IMR-90 (cell line): Measurements from ENCODE around the gene DIAPH2. TPM values are rescaled to one million over a fixed set of nuclear protein-coding genes. Genes with fewer than 3 reads are reported as not detected.

Source experiments
- ATAC-seq: fragments of 200-7000 bp; cut with Tn5 transposase; 2 replicates; pipeline ENCODE4 v1.9.1; 2020; ENCODE audit warnings: low read depth, mild to moderate bottlenecking, moderate library complexity
- BruUV-seq: library from RNA; stranded (reverse); fragments of 400-500 nt; replicated peaks from 2 replicates; lab custom pipeline; 2021; lab: Mats Ljungman, UMichigan
- CTCF ChIA-PET: fragments of 300-600 bp; formaldehyde crosslinking; extraction: SDS; loops from one replicate; lab custom pipeline; 2021; ENCODE audit warnings: antibody characterized with exemption; lab: Yijun Ruan, JAX
- POLR2A ChIA-PET: fragments of 300-600 bp; sonication (Branson Sonifier 250); formaldehyde crosslinking; loops from one replicate; lab custom pipeline; 2022; ENCODE audit warnings: antibody characterized with exemption; ENCODE audit not compliant: unreplicated experiment; lab: Charles Lee
- DNase-seq: peaks from one replicate; pipeline ENCODE4 v3.0.0; 2013
- H2AFZ ChIP-seq: replicated peaks from 2 replicates; pipeline ENCODE3; 2013; ENCODE audit warnings: low read length, mild to moderate bottlenecking; ENCODE audit not compliant: poor library complexity
- H2AK5ac ChIP-seq: 2 replicates; pipeline ENCODE4 v1.6.1; 2013; ENCODE audit warnings: low read depth, low read length, inconsistent platforms
- H2AK9ac ChIP-seq: replicated peaks from 2 replicates; pipeline ENCODE3; 2013; ENCODE audit warnings: mild to moderate bottlenecking, low read depth, low read length, moderate library complexity; ENCODE audit not compliant: poor library complexity
- H2BK120ac ChIP-seq: 2 replicates; pipeline ENCODE4 v1.6.1; 2013; ENCODE audit warnings: low read depth, low read length, inconsistent platforms
- H2BK15ac ChIP-seq: 3 replicates; pipeline ENCODE4 v1.6.1; 2013; ENCODE audit warnings: low read depth, low read length, inconsistent platforms
- H2BK20ac ChIP-seq: 2 replicates; pipeline ENCODE4 v1.6.1; 2013; ENCODE audit warnings: low read depth, mild to moderate bottlenecking, inconsistent platforms, low read length, moderate library complexity
- H2BK5ac ChIP-seq: 2 replicates; pipeline ENCODE4 v1.6.1; 2013; ENCODE audit warnings: mild to moderate bottlenecking, low read depth, low read length, inconsistent platforms; ENCODE audit not compliant: poor library complexity, severe bottlenecking
- H3K14ac ChIP-seq: replicated peaks from 2 replicates; pipeline ENCODE4 v1.6.1; 2013; ENCODE audit warnings: low read depth, low read length, inconsistent platforms
- H3K18ac ChIP-seq: 2 replicates; pipeline ENCODE4 v1.6.1; 2013; ENCODE audit warnings: low read depth, low read length, control low read depth
- H3K23ac ChIP-seq: 2 replicates; pipeline ENCODE4 v1.6.1; 2013; ENCODE audit warnings: low read depth, low read length, inconsistent platforms
- H3K27ac ChIP-seq: 2 replicates; pipeline ENCODE4 v1.5.1; 2013; ENCODE audit warnings: mild to moderate bottlenecking, control low read depth, low read length; ENCODE audit not compliant: insufficient read depth
- H3K27me3 ChIP-seq: 2 replicates; pipeline ENCODE4 v1.6.1; 2013; ENCODE audit warnings: low read length; ENCODE audit not compliant: control insufficient read depth, insufficient read depth
- H3K36me3 ChIP-seq: 2 replicates; pipeline ENCODE4 v1.6.1; 2013; ENCODE audit warnings: low read length, mixed read lengths; ENCODE audit not compliant: control insufficient read depth, insufficient read depth
- H3K4ac ChIP-seq: 2 replicates; pipeline ENCODE4 v1.6.1; 2013; ENCODE audit warnings: low read depth, low read length, inconsistent platforms
- H3K4me1 ChIP-seq: 2 replicates; pipeline ENCODE4 v1.6.1; 2013; ENCODE audit warnings: low read length, mixed read lengths; ENCODE audit not compliant: control insufficient read depth, insufficient read depth
- H3K4me2 ChIP-seq: 2 replicates; pipeline ENCODE4 v1.6.1; 2013; ENCODE audit warnings: low read depth, mild to moderate bottlenecking, control low read depth, low read length, moderate library complexity
- H3K4me3 ChIP-seq: 2 replicates; pipeline ENCODE4 v1.5.1; 2013; ENCODE audit warnings: low read depth, mild to moderate bottlenecking, control low read depth, low read length, moderate library complexity; ENCODE audit not compliant: insufficient read depth
- H3K56ac ChIP-seq: 2 replicates; pipeline ENCODE4 v1.6.1; 2013; ENCODE audit warnings: low read length, inconsistent platforms; ENCODE audit not compliant: insufficient read depth; ENCODE audit errors: extremely low read depth
- H3K79me1 ChIP-seq, 2 experiments: 2 replicates each; pipeline ENCODE4 v1.6.1; 2013; ENCODE audit warnings: low read length in 2 of 2, inconsistent platforms in 1 of 2, low read depth in 1 of 2
- H3K9ac ChIP-seq: 2 replicates; pipeline ENCODE4 v1.6.1; 2013; ENCODE audit warnings: low read depth, low read length, control low read depth
- H3K9me1 ChIP-seq: 2 replicates; pipeline ENCODE4 v1.6.1; 2013; ENCODE audit warnings: low read length, inconsistent platforms; ENCODE audit not compliant: insufficient read depth
- H3K9me3 ChIP-seq: 2 replicates; pipeline ENCODE4 v1.6.1; 2013; ENCODE audit warnings: low read length; ENCODE audit not compliant: control insufficient read depth, insufficient read depth
- H4K20me1 ChIP-seq: 2 replicates; pipeline ENCODE4 v1.6.1; 2013; ENCODE audit warnings: low read length, inconsistent platforms; ENCODE audit not compliant: insufficient read depth
- H4K5ac ChIP-seq: 2 replicates; pipeline ENCODE4 v1.6.1; 2013; ENCODE audit warnings: mild to moderate bottlenecking, low read depth, low read length, control low read depth
- H4K8ac ChIP-seq, 2 experiments: 2 replicates each; pipeline ENCODE4 v1.6.1; 2013; ENCODE audit warnings: low read depth in 2 of 2, low read length in 2 of 2, control low read depth in 1 of 2, inconsistent platforms in 1 of 2
- H4K91ac ChIP-seq: 2 replicates; pipeline ENCODE4 v1.6.1; 2013; ENCODE audit warnings: low read depth, low read length, inconsistent platforms; ENCODE audit not compliant: insufficient read depth
- BHLHE40 ChIP-seq: fragments of 150-350 bp; IDR thresholded peaks from 2 replicates; pipeline ENCODE4 v1.6.1; 2016; ENCODE audit warnings: mild to moderate bottlenecking, low read depth, low read length
- CEBPB ChIP-seq: IDR thresholded peaks from 2 replicates; pipeline ENCODE4 v1.6.1; 2012; ENCODE audit warnings: low read depth, low read length, improper control_type of control experiment
- CHD1 ChIP-seq: IDR thresholded peaks from 2 replicates; pipeline ENCODE4 v1.6.1; 2012; ENCODE audit warnings: low read depth, low read length, improper control_type of control experiment
- CTCF ChIP-seq: conservative IDR thresholded peaks from 2 replicates; pipeline ENCODE4 v1.5.1; 2012; ENCODE audit warnings: mild to moderate bottlenecking, low read depth, low read length, improper control_type of control experiment
- FOS ChIP-seq: fragments of 150-350 bp; IDR thresholded peaks from 2 replicates; pipeline ENCODE4 v1.6.1; 2016; ENCODE audit warnings: low read depth, low read length
- MAFK ChIP-seq: IDR thresholded peaks from 2 replicates; pipeline ENCODE4 v1.6.1; 2012; ENCODE audit warnings: low read depth, low read length, improper control_type of control experiment
- MAZ ChIP-seq: IDR thresholded peaks from 2 replicates; pipeline ENCODE4 v1.6.1; 2012; ENCODE audit warnings: low read depth, mild to moderate bottlenecking, low read length, improper control_type of control experiment, moderate library complexity, borderline replicate concordance
- MXI1 ChIP-seq: IDR thresholded peaks from 2 replicates; pipeline ENCODE4 v1.6.1; 2012; ENCODE audit warnings: low read depth, mild to moderate bottlenecking, low read length, moderate library complexity, borderline replicate concordance
- NFE2L2 ChIP-seq: fragments of 150-350 bp; IDR thresholded peaks from 2 replicates; pipeline ENCODE4 v1.6.1; 2016; ENCODE audit warnings: low read depth, mild to moderate bottlenecking, low read length
- POLR2A ChIP-seq: IDR thresholded peaks from 2 replicates; pipeline ENCODE4 v1.6.1; 2012; ENCODE audit warnings: mild to moderate bottlenecking, low read depth, low read length
- RAD21 ChIP-seq: IDR thresholded peaks from 2 replicates; pipeline ENCODE4 v1.6.1; 2012; ENCODE audit warnings: low read length, improper control_type of control experiment
- RCOR1 ChIP-seq: IDR thresholded peaks from 2 replicates; pipeline ENCODE4 v1.6.1; 2012; ENCODE audit warnings: mild to moderate bottlenecking, low read length, improper control_type of control experiment; ENCODE audit not compliant: insufficient replicate concordance
- RFX5 ChIP-seq: IDR thresholded peaks from 2 replicates; pipeline ENCODE4 v1.8.0; 2012; ENCODE audit warnings: low read depth, mild to moderate bottlenecking, low read length, moderate library complexity
- SMC3 ChIP-seq: fragments of 150-350 bp; IDR thresholded peaks from 2 replicates; pipeline ENCODE4 v1.6.1; 2016; ENCODE audit warnings: low read depth, mild to moderate bottlenecking, antibody characterized with exemption, low read length, moderate library complexity
- USF2 ChIP-seq: fragments of 150-350 bp; IDR thresholded peaks from 2 replicates; pipeline ENCODE4 v1.6.1; 2017; ENCODE audit warnings: mild to moderate bottlenecking, antibody characterized with exemption, low read length, low read depth
- WGBS, 2 experiments: methylation state at CpG; one replicate each; pipeline versions ENCODE4 v1.1.5 to v1.1.7; 2013; ENCODE audit warnings: missing lambda C conversion rate in 2 of 2; ENCODE audit not compliant: insufficient read length in 1 of 2; ENCODE audit errors: extremely low coverage in 2 of 2; 5-methylcytosine and 5-hydroxymethylcytosine counted together
- dilution Hi-C: fragments of 300-500 bp; cut with HindIII; formaldehyde crosslinking; loops from one replicate; pipeline ENCODE4 v1.14.3; 2018; ENCODE audit warnings: low sequenced_read_pairs; ENCODE audit not compliant: unreplicated experiment
- in situ Hi-C: fragments of 300-500 bp; cut with MboI; formaldehyde crosslinking; loops from 3 replicates; pipeline ENCODE4 v1.14.3; 2019; ENCODE audit warnings: low sequenced_read_pairs, inconsistent platforms, mixed read lengths
- intact Hi-C: fragments of 100-400 bp; cut with micrococcal nuclease; formaldehyde crosslinking; loops from 2 replicates; pipeline ENCODE4 v1.10.0; 2022
- polyA plus RNA-seq, 3 experiments: library from polyadenylated mRNA; depleted of rRNA; stranded (reverse); fragments of >200 nt; gene quantifications; 2 replicates each; pipeline ENCODE4 v1.2.3, GENCODE V29; 2012; ENCODE audit warnings: low replicate concordance in 1 of 3
- total RNA-seq: library from RNA; depleted of rRNA; stranded (reverse); fragments of >200 nt; gene quantifications from 2 replicates; pipeline ENCODE4 v1.2.3, GENCODE V29; 2012
- TF ChIP-seq, protein P1 (sequence below): fragments of 150-350 bp; IDR thresholded peaks from 2 replicates; pipeline ENCODE4 v1.6.1; 2016; ENCODE audit warnings: low read depth, mild to moderate bottlenecking, low read length, moderate library complexity, borderline replicate concordance

The DIAPH2 gene
- total and polyA plus RNA-seq, 2 of the 4 experiments (the other 2 are of a cell fraction) = 3.6 to 19.9 TPM

DNA sequence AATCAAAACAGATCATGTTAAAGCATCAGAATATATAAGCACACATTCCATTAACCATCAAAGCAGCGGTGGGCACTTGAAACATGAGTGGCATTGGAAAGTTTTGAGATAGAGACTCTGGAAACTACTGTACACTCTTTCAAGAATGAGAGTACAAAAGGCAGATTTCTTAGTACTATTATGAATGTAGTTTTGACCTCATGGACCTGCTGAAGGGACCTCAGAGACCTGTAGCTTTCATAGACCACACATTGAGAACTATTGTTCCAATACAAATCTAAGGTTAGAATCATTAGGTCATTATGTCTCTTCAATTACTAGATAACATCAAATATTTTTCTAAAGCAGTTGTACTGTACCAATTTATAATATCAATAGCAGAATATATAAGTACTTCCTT is 482.7 kb downstream of the DIAPH2 start:
- POLR2A ChIA-PET = no interaction called here

More for the DNA sequence above, 482.7 kb downstream of the DIAPH2 start:
- no peak overlapping the region for H4K91ac ChIP-seq
- BruUV-seq = no TSS peak
- no peak overlapping the region for H3K23ac ChIP-seq
- H3K4me1 ChIP-seq = no peaks in the 10 kb centered on the region
- H2BK15ac ChIP-seq = no peak overlapping the region
- no peak overlapping the region for H3K4ac ChIP-seq
- no peak overlapping the region for H2BK20ac ChIP-seq
- no peaks in the 10 kb centered on the region for H3K79me1 ChIP-seq
- H3K4me2 ChIP-seq = no peak overlapping the region
- ATAC-seq (no peak), DNase-seq (no peak)
- H2BK120ac ChIP-seq = no peak overlapping the region
- CTCF ChIA-PET = no interaction called here
- no peak for TF ChIP-seq RCOR1
- no peak for TF ChIP-seq CHD1
- TF ChIP-seq RAD21 = no peak
- TF ChIP-seq USF2 = no peak
- no peak for TF ChIP-seq MXI1
- no peak for TF ChIP-seq CEBPB
- TF ChIP-seq MAZ = no peak
- TF ChIP-seq, protein P1, sequence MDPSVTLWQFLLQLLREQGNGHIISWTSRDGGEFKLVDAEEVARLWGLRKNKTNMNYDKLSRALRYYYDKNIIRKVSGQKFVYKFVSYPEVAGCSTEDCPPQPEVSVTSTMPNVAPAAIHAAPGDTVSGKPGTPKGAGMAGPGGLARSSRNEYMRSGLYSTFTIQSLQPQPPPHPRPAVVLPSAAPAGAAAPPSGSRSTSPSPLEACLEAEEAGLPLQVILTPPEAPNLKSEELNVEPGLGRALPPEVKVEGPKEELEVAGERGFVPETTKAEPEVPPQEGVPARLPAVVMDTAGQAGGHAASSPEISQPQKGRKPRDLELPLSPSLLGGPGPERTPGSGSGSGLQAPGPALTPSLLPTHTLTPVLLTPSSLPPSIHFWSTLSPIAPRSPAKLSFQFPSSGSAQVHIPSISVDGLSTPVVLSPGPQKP = no peak
- TF ChIP-seq BHLHE40 = no peak
- no peak for TF ChIP-seq SMC3
- no peak for TF ChIP-seq MAFK
- no peak for TF ChIP-seq CTCF
- TF ChIP-seq FOS = no peak
- no peak for TF ChIP-seq POLR2A
- TF ChIP-seq NFE2L2 = no peak
- no peak for TF ChIP-seq RFX5
- H2AFZ ChIP-seq = no peak overlapping the region
- no peaks in the 10 kb centered on the region for H4K20me1 ChIP-seq
- no peaks in the 10 kb centered on the region for H3K36me3 ChIP-seq
- H4K8ac ChIP-seq = no peak overlapping the region
- H3K56ac ChIP-seq = no peak overlapping the region
- no peak overlapping the region for H3K9ac ChIP-seq
- H4K5ac ChIP-seq = no peak overlapping the region
- H3K18ac ChIP-seq = no peak overlapping the region
- no CpG with 5 or more reads among the region's 1 CpG for WGBS, 2 experiments
- H2AK9ac ChIP-seq = no peak overlapping the region
- H3K9me1 ChIP-seq = no peaks in the 10 kb centered on the region
- no peak overlapping the region for H2BK5ac ChIP-seq
- in situ Hi-C loops = no loop called here
- H3K14ac ChIP-seq = no peak overlapping the region
- no peaks in the 10 kb centered on the region for H3K27me3 ChIP-seq
- no peak overlapping the region for H2AK5ac ChIP-seq
- no peaks in the 10 kb centered on the region for H3K9me3 ChIP-seq
- intact Hi-C loops = no loop called here
- H3K4me3 ChIP-seq = no peak overlapping the region
- dilution Hi-C loops = no loop called here
- no peak overlapping the region for H3K27ac ChIP-seq
